RCC 7860 (cell line): ENCODE data around the gene IL12B.
"Not testable (repeated sequence)": the region's sequence is repeated elsewhere in the genome, so short reads cannot be mapped to it uniquely, and the experiment has no call there.

ENCODE experiments used
- DNase-seq: peaks from one replicate; pipeline ENCODE4 v3.0.0-alpha.2; 2015; ENCODE audit warnings: low spot score
- FAIRE-seq: peaks from 2 replicates; lab custom pipeline; 2012; peaks lifted over from hg19 to GRCh38; lab: Jason Lieb, UNC

IL12B gene

DNA sequence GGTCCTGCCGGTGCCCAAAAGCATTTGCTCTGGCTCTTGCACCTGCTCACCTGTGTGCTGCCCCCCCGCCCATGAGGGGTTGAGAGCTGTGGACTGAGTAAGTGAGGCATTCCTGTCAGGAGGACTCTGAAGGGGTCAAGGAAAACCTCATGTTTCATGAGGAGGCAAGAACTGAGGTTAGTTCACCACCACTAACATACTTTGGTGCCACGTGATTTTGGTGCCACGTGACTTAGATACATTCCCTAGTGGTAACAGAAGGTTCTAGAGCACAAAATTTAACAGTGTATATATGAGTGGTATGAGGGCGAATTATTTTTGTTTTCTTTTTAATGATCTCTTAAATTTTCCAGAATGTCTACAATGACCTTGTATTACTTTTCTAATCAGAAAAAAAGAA, 6.3 kb upstream of the IL12B start:
- no peak for DNase-seq
- no peak for FAIRE-seq

DNA sequence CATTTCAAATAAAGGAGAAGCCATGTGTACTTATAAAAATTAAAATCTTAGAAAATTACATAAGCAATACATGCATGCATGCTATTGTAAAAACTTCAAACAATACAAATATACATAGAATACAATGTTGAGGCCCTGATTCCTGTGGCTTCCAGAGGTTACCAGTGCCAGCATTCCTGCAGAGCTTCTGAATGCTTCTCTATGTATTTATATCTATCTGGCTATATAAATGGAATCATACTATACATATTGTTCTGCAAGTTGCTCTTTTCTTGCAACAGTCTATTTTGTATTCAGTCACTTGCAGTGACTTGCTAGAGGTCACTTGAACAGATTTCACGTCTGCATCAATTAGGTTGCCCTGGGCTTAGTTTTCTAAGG, 3.2 kb upstream of the IL12B start:
- DNase-seq (no peak), FAIRE-seq (no peak)

DNA sequence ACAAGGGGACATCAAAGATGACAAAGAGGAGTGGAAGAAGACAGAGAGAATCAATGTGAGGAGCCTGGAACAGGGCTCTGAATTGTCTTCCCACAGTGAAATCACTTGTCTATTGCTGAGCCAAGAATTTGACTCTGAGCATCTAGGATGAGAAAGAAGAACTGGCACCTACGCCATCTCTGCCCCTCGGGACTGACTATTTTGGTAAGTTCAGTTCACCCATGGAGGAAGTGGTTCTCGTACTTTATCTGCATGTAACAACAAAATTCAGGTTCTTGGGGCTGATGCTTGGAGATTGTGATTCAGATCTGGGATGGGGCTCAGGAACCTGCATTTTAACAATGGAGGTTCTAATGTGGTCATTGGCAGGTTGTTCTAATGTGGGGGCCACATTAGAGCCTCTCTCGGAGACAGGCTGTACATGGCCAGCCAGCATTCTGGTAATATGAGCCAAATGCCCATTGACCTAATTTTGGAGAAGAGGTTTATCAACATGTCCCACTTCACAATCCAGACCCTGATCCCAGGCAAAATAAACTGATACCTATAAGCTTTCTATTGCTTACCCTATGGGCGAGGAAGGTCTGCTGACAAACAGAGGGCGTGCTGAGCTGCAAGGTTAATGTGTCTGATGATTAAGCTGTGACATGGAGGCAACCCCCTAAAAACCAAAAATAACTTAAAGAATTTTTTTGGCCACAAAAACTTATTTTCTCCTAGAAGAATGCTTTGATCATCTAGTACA, 2.7 kb upstream of the IL12B start:
- FAIRE-seq (no peak), DNase-seq (no peak)

DNA sequence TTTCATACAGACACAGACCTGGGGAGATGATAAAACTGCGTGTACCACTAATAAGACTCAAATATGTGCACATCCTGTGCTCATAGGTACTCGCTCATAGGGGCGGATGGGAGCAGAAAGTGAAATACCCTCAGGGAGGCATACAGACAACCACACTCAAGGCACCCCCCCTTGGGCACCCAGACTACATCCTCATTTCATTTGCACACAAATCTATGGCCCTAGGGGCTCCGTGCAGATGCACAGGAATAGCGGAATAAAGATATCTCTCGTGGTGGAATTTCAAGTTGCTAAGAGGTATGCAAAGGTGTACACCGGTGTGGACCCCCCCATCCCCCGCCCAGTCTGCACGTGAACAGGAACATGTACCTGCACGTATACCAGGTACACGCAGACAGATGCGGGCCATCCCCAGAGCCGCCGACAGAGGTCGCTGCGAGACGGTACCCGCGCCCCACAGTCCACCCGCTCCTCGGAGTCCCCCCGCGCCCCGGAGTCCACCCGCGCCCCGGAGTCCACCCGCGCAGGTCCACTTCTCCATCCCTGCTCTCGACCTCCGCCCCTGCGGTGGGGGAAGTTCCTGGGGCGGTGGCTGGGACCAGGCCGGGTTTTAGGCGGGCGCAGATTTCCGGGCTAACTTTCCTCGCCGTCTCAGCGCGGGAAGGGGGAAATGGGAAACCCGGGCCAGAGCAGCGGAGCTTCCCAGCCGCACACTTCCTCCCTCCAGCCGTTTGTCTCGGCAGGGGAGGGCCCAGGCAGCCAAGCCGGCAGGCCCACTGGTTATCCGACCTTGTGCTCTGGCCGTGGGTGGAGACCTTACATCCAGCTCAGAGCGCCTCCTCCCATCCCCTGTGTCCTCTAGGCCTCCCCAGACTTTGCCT, 1.0 kb upstream of the IL12B start:
- no peak for FAIRE-seq
- no peak for DNase-seq

DNA sequence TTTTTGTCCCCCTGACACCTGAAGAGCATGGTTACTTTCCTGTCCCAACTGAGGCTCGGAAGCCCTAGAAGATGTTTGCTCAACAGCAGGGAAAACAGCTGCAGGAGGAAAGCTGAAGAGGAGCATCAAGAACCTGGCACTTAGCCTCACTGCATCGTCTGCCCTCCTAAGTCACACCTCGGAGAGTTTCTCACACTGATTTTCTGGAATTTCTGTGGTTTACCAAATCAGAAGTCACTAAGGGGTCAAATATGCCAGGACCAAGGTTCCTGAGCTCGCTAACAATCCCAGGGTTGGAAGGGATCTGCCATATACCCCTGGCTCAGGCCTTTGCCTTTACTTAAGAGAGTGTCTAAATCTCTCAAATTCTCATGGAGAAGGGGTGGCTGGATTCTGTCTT, 5.3 kb downstream of the IL12B start:
- peak; percentile 70 for DNase-seq
- peak; percentile 93 for FAIRE-seq

DNA sequence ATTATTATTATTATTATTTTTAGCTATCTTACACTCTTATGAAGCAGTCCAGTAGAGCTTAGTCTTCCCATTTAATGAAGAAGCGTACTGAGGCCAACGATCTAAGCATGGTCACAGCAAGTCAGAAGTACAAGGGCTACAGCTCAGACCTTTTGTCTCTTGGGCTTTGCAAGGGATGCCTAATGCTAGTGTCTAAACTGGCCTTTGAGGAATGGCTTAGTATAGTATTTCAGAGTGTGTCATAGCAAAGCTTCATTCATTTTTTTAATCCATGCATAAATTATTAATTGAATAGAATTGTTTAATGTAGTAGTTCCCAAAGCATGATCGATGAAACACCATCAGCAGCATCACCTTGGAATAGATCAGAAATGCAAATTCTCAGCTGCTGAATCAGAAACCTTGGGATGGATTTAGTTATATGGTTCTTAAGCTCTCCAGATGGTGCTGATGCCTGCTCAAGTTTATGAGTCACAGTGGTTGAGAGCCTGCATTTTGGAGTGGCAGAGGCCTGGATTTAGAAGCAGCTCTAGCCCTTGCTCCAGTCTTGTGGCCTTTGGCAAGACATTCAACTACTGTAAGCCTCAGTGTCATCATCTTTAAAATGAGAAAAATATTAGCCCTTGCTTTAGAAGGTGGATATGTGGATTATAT, 6.1 kb downstream of the IL12B start:
- DNase-seq (peak; percentile 54), FAIRE-seq (peak; percentile 90)

DNA sequence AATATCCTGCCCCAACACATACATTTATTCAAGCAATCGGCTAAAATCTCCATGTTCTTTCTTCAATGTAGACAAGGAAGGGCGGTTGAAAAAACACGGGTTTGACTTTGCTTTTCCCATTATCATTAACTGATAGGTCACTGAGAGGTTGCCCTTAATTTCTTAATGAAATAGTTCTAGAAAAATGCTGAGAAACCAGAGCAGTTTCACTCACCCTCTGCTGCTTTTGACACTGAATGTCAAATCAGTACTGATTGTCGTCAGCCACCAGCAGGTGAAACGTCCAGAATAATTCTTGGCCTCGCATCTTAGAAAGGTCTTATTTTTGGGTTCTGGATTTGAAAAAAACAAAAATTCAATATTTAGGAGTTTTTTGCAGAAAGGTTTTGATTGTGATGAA, 8.1 kb downstream of the IL12B start:
- DNase-seq (no peak), FAIRE-seq (no peak)

DNA sequence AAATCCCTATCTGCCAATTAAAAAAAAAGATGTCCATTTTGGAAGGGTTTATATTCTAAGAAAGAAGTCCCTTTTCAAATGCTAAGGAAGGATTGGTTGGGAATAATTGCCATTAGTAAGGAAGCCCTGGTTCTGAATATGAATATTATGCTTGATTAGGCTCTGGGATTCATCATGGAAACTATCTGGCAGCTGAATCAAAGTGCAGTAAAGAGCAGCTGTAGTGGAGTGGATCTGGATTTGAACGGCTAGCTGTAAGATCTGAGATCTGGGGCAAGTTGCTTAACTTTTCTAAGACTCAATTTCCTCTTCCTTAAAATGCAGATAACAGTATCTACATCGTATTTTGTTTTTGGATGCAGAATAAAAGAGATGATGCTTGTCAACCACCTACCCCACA, 10.5 kb downstream of the IL12B start:
- DNase-seq (no peak), FAIRE-seq (no peak)

DNA sequence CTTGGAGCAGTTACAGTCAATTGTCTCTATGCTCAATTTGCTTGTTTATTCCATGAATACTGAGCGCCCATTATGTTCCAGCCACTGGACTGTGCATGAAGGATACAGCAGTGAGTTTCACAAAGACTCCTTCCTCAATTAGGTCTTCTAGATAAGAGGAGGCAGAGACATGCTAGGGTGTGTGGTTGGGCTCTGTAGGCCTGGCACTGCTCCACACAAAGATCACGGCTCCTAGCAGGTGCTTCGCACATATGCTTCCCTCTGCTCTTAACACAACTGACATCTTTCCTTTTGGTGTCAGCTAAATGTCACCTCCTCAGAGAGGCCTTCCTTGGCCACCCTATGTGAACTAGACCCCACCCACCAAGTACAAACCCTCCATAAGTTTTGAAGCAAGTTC, 10.9 kb downstream of the IL12B start:
- FAIRE-seq (no peak), DNase-seq (no peak)

DNA sequence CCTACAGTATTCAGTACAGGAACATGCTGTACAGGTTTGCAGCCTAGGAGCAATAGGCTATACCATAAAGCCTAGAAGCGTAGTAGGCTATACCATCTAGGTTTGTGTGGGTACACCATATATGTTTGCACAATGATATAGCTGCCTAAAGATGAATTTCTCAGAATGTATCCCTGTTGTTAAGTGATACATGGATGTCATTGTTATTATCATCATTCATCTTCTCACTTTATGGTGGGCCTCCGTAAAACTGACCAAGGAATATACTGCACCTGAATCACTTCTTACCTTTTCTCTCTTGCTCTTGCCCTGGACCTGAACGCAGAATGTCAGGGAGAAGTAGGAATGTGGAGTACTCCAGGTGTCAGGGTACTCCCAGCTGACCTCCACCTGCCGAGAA, 11.8 kb downstream of the IL12B start:
- FAIRE-seq (no peak), DNase-seq (no peak)

DNA sequence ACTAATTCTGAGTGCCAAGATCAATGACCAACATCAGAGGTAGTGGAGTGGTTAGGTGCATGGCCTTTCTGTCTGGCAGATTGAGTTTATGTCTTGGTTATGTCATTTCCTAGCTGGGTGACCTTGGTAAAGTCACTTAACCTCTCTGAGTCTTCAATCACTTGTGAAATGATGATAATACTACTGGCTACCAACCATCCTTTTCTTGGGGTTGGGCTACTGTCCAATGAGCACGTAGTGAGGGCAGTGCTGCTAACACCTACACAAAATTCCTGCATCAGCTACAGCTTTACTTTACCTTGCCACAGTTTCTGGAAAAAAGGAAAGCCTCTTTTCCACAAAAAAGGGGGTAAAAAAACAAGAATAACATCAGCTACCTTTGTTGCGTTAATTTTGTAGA, 12.4 kb downstream of the IL12B start:
- FAIRE-seq, result no peak
- no peak for DNase-seq

DNA sequence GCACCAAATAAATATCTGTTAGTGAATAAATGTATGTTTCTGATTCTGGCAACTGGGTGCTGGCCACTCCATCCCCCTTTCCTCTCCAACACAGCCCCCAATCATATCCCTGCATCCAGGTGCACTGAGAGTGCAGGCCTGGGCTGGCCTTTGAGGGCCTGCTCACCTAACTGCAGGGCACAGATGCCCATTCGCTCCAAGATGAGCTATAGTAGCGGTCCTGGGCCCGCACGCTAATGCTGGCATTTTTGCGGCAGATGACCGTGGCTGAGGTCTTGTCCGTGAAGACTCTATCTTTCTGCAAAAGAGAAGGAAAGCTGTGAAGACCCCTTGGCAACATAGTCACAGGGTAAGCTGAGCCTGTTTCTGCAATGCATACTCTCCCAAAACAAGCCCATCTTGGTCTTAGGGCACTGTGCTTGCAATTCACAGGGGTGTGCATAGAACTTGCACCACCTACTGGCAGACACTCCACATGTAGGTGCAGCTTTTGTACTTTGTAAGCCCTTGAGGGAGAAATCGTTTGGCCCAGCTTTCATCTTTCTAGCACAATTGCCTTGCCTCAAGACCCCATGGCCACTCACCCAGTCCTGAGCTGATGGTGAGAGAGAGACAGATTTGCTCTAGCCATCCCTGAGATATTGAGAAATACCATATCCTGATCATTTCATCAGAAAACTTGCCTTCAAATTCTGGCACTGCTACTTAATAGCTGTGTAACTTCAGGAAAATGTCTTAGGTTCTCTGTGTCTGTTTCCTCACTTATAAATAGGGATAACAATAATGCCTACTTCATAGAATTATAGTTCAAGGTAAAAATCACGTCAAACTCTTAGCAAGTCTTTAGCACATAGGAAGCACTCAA, 13.5 kb downstream of the IL12B start:
- peak; percentile 27 for DNase-seq
- no peak for FAIRE-seq

DNA sequence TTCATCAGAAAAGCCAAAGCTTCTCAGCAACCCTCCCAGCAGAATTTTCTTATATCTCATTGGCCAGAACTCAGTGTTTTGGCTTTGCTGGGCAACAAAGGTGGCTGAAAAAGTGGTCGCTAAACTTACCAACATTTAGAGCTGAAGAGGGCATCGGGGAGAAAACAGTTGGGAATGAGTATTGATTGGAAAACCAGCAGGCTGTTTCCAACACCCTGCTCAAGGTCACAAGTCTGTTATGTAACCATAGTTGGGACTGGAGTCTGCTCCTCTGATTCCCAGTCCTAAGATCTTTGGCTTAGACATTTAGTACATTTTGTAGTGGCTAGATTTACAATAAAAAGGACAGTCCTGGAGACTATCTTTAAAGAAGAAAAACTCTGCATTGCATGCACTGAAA, 17.1 kb downstream of the IL12B start:
- no peak for DNase-seq
- FAIRE-seq, result no peak

DNA sequence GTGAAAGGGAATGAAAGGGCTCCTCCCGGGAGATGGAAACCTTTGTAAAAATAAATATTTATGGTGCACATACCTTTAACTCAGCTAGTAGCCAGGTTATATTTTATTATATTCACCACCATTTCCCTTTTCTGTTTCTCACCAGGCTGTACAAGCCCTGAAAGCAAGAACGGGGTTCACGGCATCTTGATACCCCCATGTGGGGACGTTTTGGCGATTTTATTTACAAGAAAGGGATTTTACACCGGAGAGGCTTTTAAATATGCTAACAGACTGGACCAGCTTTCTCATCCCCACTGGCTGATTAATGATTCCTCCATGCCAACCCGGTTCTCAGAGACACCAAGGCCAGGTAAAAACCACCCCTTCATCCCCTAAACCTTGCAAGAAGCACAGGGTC, 19.2 kb downstream of the IL12B start:
- no peak for DNase-seq
- no peak for FAIRE-seq

DNA sequence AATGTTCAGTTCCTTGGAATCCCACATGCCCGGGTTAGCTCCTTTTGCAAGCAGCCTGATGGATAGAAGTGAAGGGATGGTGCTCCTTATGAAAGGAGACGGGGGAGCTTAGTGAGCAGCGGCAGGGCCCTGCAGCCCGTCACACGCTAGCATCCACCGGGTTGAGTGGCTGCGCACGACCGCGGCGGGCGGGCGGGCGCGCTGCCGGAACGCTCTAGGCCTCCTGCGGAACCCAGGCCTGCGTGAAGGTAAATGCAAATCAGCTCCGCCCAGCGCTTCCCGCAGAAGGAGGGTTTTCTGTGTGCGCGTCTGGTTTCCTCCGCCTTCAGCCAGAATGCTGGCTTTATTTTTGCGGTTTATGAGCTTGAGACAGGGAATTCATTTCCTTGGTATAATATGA, 19.8 kb downstream of the IL12B start:
- FAIRE-seq, result no peak
- no peak for DNase-seq

DNA sequence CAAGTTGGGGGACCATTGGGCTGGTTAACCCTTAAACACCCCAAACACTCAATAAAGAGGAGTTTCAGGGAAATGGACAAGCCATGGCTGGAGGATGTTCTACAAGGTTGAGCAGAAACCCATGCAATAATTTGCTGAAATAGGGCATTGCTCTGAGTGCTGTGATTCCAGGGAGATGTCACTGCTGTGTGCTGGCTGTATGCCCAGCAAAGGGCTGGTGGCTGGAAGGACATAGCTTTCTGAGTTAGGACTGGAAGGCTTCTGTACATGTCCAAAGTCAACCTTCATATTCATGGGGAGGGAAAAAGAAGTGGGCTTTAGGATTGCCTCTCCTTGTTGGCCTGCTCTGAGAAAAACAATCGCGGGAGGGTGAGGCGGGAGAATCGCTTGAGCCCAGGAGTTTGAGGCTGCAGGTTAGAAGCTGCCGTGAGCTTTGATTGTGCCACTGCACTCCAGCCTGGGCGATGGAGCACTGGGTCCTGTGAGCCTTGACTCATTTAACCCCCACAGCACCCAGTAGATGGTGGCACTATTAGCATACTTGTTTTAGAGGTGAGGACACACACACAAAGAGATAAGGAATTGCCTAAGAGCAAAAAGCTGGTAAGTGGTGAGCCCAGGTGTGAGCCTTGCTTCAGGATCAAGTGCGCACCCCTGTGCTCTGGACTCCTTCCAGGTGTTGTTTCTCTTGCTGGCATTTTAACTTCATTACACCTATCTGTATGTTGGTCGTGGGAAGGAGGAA, 20.4 kb downstream of the IL12B start:
- DNase-seq (no peak), FAIRE-seq (no peak)

DNA sequence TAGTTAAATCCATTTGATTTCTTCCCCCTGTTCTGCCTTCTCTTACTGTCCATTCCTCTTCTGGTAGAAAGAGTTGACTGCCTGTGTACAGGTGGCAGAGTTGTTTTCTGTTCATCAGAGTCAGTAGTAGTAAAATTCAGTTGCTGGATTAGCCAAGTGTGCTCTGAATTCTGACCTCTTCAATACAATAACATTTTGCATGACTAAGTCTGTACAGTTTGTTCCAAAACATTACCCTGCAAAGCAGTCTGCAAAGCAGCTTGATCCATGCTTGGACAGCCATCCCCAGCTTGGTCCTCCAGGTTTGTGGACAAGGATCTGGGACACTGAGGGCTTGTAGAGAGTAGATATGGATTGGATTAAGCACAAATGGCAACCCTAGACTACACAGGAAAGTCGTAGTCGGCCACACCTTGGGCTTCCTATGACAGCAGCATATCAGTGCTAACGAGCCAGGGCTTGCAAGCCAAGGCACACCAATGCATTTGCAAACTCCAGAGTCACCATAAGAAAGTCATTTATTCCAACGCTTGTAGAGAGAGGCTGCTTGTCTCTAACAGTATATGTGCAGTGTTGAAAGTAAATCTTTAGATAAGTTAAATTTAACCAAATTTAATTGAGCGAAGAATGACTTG, 25.2 kb downstream of the IL12B start:
- FAIRE-seq (no peak), DNase-seq (no peak)

DNA sequence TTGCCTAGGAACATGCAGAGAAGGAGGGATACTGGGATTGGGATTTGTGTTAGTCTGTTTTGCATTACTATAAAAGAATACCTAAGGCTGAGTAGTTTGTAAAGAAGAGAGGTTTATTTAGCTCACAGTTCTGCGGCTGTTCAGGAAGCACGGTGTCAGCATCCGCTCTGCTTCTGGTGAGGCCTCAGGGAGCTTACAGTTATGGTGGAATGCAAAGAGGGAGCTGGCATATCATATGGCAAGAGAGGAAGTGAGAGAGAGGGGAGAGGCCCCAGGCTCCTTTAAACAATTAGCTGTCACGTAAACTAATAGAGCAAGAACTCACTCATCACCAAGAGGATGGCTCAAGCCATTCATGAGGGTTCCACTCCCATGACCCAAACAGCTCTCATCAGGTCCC, 27.0 kb downstream of the IL12B start:
- FAIRE-seq (no peak), DNase-seq (no peak)

DNA sequence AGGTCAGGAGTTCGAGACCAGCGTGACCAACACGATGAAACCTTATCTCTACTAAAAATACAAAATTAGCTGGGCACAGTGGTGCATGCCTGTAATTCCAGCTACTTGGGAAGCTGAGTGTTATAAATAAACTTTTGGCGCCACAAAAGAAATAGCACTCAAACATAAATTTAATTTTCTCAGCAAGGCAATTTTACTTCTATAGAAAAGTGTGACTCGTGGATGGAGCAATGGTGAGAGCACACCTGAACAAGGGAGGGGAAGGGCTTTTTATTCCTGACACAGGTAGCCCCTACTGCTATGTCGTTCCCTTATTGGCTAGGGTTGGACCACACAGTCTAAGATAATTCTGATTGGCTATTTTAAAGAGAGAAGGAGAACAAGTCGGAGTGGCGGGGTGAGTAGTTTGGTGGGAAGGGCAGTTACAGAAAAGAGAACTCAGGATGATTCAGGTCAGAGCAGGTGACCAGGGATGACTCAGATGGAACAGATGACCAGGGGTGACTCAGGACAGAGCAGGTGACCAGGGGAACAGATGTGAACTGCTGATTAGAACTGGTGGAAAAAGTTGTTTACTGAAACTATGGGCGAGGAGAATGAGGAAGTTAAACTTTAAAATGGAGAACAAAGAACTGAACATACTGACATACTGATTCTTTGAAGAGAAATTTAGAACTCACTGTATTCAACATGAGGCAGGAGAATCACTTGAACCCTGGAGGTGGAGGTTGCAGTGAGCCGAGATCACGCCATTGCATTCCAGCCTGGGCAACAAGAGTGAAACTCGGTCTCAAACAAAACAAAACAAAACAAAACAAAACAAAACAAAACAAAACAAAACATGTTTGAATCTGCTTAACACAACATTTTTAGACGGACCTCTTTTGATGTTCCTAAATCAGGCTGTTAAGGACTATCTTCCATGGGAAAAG, 28.1 kb downstream of the IL12B start:
- not testable (repeated sequence) for DNase-seq, FAIRE-seq
